GM13976 (cell line): Measurements from ENCODE around the gene ECE2.

Source experiments
- DNase-seq: peaks from one replicate; pipeline ENCODE4 v3.0.0; 2012; ENCODE audit warnings: low spot score
- in situ Hi-C: fragments of 300-500 bp; cut with MboI; formaldehyde crosslinking; loops from one replicate; pipeline ENCODE4 v1.12.0; 2022; ENCODE audit warnings: low sequenced_read_pairs, mixed read lengths, inconsistent platforms; ENCODE audit not compliant: unreplicated experiment
- TF ChIP-seq, protein P1 (sequence below): IDR thresholded peaks from 2 replicates; pipeline ENCODE4 v1.5.1; 2012; ENCODE audit warnings: borderline replicate concordance, mild to moderate bottlenecking; ENCODE audit not compliant: insufficient read depth; ENCODE audit errors: extremely low read depth, missing control alignments, control extremely low read depth

Gene ECE2

DNA sequence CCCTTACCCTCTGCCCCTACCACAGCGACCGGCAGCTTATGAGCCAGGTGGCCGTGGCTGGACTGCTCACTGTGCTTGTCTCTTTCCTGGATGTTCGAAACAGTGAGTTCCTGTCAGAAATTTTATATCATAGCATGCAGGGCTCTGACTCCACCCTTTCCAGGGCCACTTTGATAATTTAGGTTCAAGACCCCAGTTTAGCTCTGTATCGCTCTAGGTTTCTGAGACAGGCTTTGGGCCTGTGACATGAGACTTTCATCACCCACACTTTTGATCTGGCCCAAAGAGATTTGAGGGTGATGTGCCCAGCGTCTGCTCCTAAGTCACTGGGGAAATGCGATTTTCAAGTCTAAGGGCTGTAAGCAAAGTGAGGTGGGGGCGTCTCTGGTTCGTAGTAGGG is 32.1 kb downstream of the ECE2 start:
- in situ Hi-C loops, result no loop called here
- no peak for DNase-seq
- TF ChIP-seq, protein P1, sequence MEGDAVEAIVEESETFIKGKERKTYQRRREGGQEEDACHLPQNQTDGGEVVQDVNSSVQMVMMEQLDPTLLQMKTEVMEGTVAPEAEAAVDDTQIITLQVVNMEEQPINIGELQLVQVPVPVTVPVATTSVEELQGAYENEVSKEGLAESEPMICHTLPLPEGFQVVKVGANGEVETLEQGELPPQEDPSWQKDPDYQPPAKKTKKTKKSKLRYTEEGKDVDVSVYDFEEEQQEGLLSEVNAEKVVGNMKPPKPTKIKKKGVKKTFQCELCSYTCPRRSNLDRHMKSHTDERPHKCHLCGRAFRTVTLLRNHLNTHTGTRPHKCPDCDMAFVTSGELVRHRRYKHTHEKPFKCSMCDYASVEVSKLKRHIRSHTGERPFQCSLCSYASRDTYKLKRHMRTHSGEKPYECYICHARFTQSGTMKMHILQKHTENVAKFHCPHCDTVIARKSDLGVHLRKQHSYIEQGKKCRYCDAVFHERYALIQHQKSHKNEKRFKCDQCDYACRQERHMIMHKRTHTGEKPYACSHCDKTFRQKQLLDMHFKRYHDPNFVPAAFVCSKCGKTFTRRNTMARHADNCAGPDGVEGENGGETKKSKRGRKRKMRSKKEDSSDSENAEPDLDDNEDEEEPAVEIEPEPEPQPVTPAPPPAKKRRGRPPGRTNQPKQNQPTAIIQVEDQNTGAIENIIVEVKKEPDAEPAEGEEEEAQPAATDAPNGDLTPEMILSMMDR, result no peak

- TF ChIP-seq, protein P1, result no peak
Measured at GRCh38 chr3:184308744-184309143, 32.9 kb downstream of the ECE2 start.

GRCh38 chr3:184311633-184312032 is 35.8 kb downstream of the ECE2 start:
- DNase-seq, result no peak
- in situ Hi-C loops, result no loop called here
- TF ChIP-seq, protein P1, result no peak

More at GRCh38 chr3:184308744-184309143, 32.9 kb downstream of the ECE2 start:
- in situ Hi-C loops, result no loop called here
- no peak for DNase-seq

DNA sequence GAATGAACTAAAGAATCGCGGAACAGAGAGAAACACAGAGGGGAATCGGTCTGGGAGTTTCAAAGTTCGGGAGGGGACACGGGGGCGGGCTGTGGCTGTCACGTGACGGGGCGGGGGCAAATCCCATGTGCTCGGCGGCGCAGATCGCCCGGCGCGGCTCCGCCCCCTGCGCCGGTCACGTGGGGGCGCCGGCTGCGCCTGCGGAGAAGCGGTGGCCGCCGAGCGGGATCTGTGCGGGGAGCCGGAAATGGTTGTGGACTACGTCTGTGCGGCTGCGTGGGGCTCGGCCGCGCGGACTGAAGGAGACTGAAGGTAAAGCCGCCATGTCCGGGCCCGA is 38.5 kb downstream of the ECE2 start, which contains the start of gene EIF4G1:
Gene EIF4G1, plus strand, starts transcription at position 244 of the 337 bp plus-strand sequence. CDS start 1,191 bp downstream, outside the sequence.
- TF ChIP-seq, protein P1, result no peak
- peak; percentile 99 for DNase-seq
- in situ Hi-C loops, result no loop called here

GRCh38 chr3:184314700-184315542 is 39.1 kb downstream of the ECE2 start:
- TF ChIP-seq, protein P1, result no peak
- in situ Hi-C loops, result no loop called here

GRCh38 chr3:184315543-184315867 is 39.7 kb downstream of the ECE2 start:
- TF ChIP-seq, protein P1, result no peak
- no peak for DNase-seq
- in situ Hi-C loops, result no loop called here

More at GRCh38 chr3:184314700-184315542, 39.1 kb downstream of the ECE2 start:
- peak; percentile 70 for DNase-seq
